Stimulated activated CD8-positive, alpha-beta memory T cell treated with anti-CD3 and anti-CD28 coated beads, Interleukin-4, amount 100 ng/mL, for 24 hours (primary cell): ENCODE data around the gene ERCC5.

Source experiments
- DNase-seq: peaks from one replicate; pipeline ENCODE4 v3.0.0-alpha.2; 2020; ENCODE audit warnings: low read depth

The ERCC5 gene

DNA sequence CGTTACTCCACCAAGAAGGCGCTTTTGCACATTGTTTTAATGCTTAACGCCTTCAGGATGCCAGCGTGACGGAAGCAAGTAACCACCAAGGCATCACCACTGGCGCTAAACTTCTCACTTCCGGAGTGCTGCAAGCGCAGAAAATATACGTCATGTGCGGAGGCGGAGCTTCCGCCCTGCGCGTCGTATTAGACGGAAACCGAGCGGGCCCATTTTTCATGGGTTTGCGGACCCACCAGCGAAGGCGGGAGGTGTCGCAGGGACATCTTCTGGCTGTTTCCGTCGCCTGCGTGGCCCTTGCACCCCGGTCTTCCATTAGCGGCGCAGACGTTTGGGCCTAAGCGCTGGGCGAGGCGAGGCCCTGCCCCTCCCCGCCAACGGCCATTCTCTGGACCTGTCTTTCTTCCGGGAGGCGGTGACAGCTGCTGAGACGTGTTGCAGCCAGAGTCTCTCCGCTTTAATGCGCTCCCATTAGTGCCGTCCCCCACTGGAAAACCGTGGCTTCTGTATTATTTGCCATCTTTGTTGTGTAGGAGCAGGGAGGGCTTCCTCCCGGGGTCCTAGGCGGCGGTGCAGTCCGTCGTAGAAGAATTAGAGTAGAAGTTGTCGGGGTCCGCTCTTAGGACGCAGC is at the start of gene ERCC5:
Gene ERCC5, plus strand, starts transcription at position 403 of the 631 bp plus-strand sequence. CDS start 235 bp downstream, outside the sequence.
- DNase-seq = peak; percentile 90

DNA sequence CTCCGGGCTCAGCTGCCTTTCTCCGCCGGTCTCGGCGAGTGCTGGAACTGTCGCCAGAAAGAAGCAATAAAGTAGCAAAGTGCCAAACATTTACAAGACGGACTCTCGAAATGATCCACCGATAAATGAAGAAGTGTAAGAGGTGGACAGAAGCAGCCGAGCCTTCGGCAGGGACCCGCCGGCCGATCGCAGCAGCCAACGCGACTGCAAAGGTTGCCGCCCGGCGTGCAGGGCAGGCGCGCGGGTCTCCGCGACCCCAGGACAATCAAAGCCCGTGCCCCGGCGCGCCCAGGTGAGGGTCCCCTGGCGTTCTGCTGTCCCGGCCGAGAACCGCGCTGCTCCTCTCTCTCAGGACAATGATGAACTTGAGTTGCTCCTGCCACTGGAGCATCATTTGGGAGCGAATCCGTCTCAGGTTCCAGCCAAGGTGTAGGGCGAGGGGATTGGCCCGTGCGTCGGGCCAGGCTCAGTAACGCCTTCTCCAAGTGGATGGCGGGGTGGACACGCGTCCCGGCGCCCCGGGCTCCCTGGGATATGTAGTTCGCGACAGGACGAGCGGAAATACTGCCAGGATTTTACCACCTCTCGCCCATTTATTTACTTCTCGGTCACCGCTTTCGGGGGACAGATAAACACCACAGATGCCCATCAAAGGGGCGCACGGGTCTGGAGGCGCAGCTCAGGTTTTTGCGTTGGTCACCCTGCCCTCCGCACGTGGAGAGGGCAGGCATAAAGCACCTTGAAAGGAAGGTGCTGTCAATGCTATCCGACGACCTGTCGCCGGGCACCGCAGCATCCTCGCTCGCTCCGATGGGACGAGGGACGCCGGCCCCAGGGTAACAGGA is 47.0 kb upstream of the ERCC5 start, which contains the start of the genes BIVM and POGLUT2:
Gene BIVM, plus strand, starts transcription at position 539 of the 845 bp plus-strand sequence. CDS start 8,149 bp downstream, outside the sequence.
Gene POGLUT2, minus strand, starts transcription at position 396 of the 845 bp plus-strand sequence. Its CDS starts 306 bp downstream, at position 90.
- DNase-seq = peak; percentile 74

DNA sequence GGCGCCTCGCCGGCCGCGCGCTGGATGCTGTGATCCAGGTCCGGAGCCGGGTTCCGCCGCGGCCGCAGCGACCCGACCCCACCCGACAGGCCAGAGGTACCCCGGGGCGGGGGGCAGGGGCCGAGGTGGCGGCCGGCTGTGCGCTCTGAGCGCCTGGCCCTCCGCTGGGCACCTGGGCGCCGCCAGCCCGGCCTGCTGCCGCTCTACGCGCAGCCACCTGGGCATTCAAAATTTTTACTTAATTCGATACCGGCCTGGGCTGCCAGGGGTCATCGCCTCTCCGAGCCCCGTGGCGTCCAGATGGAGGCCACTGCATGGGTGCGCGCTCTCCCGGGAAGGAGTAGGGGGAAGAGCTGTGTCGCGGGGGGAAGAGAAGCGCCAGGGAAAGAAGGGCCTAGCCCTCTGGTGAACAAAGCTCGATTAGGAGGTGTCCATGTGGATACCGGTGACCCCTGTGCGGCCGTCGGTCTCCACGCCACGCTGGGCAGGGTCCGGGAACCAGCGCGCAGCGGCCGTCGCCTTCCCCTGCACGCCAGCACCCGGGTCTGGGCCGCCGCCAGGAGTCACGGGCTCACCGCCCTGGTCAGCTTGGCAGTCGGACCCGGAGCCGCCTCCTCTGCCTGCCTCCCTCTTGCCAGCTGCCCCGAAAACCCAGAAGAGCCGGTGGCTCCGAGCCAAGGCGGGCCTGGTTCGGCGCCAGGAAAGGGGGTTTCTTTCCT is 46.2 kb upstream of the ERCC5 start:
- no peak for DNase-seq

DNA sequence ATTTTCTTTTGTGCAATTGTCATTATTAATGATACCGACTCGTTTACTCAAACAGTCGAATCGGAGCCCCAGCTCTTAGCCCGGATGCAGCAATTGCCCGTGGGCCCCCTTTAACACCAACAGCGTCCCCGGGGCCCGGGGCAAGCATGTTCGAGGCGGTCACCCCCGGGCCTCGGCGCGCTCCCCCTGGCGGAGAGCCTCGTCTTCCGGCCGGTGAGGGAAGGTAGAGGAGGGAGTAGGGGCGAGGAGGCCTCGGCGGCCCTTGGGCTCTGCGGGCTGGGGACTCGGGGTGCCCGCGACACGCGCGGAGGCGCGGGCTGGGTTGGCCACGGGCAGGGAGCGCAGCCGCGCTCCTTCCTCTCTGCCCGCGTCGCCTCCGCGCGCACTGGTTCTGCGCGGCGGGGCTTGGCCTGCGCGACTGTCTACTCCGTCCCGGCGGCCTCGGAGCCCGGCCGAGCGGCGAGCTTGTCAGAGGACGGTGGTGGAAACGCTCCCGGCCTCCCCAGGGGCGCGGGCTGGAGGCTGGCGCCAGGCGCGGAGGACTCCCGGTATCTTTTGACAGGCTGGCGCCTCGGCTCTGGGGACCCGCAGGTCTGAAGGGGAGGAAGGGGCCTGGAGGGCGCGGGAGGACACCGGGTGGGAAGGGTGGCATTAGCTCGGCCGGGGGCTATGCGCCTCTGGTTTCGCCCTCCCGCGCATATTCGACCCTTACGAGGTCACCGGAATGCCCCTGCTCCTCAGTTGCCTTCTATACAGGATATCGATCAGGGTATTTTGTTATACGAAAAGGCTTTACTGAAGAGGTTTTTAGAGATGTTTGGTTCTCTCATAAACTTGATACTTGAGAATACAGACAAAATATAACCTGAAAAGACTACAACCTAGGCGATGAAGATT is 45.4 kb upstream of the ERCC5 start:
- DNase-seq = peak; percentile 82

DNA sequence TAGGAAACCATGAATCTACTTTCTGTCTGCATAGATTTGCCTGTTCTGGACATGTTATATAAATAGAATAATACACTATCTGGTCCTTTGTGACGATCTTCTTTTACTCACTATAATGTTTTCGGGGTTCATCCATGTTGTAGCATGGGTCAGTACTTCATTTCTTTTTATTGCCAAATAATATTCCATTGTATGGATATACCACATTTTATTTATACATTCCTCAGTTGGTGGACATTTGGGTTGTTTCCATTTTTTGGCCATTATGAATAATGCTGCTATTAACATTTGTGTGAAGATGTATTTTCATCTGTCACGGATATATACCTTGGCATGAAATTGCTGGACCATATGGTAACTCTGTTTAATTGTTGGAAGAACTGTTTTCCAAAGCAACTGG is 40.2 kb upstream of the ERCC5 start:
- no peak for DNase-seq

DNA sequence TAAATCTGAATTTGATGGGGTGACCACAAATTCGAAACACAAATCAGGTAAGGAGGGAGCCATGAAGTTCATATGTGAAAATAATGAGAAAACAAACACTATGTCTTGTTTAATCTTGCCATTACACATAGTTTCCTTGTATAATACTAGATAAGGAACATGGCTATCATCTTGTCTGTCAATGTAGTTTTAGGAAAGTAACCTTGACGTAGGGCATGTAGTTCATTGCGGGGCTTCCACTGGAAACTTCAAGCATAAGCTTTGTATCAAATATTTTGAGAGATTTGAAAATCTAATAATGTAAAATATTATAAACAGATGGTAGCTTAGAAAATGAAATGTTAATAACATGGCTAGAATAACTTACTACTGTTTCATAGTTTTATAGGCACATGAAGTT is 38.1 kb upstream of the ERCC5 start:
- no peak for DNase-seq

DNA sequence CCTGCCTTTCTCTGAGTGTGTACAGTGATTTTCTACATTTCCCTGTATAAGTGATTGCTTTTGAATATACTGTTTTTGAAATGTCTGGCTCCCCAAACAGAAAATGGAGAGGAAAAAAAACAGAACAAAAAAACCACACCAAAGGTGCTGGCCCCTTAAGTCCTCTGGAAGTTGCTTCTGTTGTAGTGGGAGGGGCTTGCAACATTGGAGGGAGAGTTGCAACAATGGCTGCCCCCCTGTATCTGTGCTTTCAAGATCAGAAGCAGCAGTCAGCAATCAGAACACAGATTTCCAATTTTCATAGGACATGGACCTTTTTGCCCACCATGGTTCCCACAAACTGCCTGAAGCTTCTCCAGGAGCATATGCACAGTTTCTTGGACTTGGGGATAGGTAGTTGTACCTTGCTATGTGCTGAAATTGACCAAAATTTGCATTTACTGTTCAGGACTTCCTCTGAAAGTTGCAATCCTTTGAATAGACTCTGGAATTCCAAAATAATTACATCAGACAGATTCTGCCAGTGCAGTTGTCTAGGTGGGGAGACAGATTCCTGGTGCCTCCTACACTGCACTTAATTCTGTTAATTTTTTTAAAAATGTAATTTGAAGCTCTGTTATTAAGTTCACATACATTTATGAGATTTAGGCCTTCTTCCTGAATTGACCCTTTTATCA is 33.1 kb upstream of the ERCC5 start:
- DNase-seq = no peak

DNA sequence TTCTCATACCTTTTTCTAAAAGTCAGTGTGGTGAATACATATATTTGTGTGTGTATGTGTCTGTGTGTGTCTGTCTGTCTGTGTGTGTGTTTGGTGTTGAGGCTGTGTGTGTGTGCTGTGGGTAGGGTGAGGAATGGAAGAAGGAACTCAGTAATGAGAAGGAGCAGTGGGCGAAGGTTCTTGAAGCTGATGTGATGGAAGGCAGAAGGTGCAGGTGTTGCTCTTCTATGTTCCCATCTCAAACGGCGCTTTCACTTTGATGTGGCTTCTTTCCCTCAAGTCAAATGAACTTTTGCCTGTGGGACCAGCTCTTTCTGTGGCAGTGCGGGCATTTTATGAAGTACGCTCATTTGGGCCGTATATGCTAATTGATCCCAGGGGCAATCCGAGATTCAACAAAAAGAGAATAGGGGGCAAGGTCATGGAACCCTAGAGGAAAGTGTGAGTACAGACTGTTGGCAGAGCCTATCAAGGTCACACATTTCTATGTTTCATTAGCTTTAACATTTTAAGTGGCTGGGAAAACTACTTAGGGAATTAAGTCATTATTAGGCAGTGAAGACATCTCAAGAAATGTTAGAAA is 31.7 kb upstream of the ERCC5 start:
- DNase-seq = no peak

DNA sequence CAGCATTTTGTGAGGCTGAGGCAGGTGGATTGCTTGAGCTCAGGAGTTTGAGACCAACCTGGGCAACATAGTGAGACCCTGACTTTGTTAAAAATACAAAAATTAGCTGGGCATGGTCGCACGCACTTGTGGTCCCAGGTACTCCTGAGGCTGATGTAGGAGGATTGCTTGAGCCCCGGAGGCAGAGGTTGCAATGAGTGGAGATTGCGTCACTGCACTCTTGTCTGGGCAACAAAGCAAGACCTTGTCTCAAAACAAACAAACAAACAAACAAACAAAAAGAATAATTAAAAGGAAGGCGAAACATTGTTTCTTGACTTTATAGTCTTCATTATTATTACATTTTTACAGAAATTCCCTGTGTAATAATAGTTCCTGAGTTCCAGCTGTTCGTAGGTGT is 31.0 kb upstream of the ERCC5 start:
- no peak for DNase-seq

DNA sequence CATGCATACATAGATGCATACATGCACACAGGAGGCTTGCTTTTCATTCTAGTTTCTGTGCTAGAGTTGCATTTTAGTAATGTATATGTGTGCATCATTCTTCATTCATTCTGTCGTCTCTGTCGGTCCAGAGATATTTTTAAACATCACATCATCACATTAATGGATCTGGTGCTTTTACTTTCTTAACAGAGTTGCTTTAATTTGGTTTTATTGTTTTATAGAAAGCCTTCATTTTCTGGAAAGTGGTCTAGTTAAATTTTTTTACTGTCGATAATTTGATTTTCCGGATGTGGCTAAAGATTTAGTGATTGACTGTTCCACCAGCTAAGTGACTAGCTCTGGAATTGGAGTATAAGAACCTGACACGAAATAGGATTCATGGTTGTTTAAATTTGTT is 30.0 kb upstream of the ERCC5 start:
- DNase-seq = no peak

DNA sequence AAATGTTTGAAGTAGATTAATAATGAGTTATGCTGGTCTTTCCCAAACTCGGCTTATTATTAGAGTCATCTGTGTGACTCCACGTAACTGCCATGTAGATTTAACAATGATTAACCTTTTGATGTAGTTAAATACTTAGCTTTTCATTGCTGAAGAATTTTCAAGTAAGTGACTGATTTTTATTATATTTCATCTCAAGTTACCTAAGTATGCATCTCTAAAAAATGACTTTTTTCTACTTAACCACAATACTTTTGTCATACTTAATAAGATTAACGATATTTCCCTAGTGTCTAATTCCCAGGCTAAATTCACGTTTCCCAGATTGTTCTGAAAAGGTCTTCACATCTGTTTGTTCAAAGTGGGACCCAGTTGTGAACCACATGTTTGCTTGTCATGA is 29.1 kb upstream of the ERCC5 start:
- no peak for DNase-seq

DNA sequence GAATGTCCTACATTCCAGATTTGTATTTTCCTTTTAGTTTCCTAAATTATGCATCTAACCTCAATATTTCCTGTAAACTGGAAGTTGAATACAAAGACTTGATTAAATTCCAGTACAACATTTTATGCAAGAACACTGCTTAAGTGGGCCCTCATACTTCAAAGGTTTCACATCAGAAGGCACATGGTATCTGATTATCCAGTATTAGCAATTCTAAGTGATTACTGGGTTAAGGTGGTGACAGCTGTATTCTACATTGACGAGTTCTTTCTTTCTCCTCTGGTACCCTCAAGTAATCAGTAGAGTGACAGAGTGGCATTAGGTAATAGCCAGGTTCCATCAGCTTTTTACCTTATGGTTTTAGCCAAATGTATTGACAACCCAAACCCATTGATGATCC is 28.6 kb upstream of the ERCC5 start:
- DNase-seq = no peak

DNA sequence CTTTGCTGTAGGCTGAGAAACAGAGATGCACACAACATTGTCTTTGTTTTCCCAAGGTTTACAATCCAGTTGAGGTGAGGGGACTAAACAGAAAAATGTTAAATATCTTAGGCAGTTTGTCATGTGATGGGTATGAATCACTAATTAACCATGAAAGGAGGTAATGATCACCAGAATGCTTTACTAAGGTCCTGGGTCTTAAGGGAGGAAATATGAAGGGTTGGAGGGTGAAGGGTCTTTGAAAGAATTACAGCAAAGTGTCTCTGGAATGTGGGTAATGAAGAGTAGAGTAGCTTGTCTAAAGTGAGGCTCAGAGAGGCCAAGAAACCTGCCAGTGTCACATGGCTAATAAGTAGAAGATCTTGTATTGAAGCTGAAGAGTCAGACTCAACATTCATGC is 27.9 kb upstream of the ERCC5 start:
- no peak for DNase-seq

DNA sequence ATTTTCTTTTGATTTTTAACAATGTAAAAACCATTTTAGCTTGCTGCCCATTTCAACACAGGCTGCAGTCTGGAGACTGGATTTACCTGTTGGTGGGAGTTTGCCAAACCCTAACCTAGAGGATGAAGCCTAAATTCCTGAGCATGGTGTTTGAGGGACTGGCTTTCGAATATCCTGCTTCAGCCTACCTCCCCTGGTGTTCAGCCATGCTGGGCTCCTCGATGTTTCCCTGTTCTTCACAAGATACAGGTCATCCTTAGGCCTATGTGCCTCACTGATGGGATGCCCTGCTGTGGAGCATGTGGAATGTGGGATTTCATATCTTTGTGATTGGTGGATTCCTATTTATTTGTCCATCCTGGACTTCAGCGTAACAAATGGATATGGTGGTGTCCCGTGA is 20.4 kb upstream of the ERCC5 start:
- no peak for DNase-seq

DNA sequence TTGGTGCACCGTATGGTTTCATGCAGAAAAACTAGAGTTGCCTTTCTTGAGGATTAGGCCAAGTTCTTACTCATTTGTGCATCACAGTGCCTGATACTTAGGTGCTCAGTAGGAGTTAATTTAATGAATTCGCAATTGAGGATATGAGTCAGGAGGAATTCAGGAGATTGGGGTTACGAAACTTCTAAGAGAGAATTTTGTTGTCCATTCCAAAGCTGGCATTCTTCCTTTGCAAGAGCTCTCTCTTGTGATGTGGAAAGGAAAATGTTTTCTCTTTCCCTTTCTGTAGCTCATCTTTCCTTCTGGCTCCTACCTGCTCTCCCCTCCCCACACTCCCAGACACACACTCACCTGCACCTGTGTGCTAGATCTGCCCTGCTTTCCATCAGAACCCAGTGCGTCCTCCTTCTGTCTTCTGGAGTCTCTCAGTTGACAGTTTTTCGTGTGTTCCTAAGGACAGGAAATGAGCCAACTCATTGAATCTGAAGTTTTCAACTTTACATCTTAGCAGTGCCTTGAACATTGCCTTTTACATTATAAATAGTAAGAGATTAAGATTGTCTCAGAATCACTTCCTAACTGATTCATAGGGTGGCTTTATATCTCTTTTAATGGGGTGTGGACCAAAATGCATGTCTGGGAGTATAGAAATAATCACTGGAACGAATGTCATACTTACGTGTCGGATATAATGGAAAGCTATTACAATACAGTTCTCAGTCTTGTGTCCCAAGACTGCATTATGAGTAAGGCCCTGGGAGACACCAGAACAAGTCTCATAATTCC is 19.7 kb upstream of the ERCC5 start:
- DNase-seq = no peak

DNA sequence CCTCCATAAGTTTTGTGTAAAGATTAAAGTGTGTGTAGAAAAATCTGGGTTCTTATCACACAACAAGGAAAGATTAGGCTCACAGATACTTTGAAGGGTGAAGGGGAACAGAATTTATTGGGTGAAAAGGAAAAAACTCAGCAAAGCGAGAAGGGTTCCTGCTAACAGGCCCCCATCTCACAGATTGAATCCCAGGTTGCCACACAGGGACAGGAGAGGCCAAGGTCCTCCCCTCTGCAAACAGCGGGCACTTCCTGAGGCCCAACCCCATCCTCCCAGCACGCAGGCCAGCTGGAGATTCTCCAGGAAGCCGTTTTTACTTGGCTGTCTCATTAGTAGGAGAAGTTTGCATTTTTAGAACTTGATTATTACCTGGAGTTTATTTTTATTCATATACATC is 15.2 kb upstream of the ERCC5 start:
- no peak for DNase-seq

DNA sequence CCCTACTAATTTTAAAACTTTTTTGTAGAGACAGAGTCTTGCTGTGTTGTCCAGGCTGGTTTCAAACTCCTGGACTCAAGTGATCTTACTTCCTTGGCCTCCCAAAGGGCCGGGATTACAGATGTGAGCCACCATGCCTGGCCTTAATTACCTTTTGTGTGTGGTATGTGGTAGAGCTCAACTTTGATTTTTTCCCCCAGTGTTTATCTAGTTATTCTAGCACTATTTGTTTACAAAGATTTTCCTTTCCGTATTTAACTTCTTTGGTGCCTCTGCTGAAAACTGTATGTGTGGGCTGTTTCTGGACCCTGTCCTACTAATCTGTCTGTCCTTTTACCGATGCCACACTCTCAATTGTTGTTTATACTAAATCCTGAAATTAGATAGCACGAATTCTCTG is 9.4 kb upstream of the ERCC5 start:
- no peak for DNase-seq

DNA sequence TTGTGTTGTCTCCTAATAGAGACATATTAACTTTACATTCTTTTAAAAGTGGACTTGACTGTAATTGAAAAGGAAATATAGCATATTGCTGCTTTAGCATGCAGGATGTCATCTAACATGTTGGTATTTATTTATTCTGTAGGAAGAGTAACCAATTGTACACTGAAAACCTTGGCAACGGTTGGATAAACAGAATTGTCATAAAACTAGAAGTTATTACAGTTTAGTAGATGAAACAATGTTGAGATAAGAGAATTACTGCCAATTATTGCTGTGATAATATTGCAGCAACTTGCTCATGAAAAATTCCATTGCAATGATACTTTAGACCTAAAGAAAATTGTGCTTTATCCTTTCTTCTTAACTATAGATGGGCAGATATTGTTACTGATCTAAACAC is 7.6 kb upstream of the ERCC5 start:
- no peak for DNase-seq

DNA sequence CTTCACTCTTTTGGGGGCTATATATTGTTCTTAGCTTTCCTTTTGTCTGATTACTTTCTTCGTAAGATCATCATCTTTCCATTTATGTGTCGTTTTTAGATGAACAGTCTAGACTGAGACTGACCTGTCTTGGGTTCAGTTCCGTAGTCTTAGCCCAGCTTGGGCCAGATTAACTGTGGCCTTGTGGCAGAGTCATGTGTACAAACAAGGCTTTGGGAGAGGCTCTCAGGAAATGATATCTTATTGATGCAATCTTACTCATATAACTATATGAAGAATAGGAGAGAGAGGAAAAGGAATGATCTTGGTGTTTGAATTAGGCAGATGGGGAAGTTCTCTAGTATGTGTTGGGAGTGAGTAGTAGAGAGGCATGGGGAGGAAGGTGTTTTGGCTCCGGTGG is 6.8 kb upstream of the ERCC5 start:
- no peak for DNase-seq

DNA sequence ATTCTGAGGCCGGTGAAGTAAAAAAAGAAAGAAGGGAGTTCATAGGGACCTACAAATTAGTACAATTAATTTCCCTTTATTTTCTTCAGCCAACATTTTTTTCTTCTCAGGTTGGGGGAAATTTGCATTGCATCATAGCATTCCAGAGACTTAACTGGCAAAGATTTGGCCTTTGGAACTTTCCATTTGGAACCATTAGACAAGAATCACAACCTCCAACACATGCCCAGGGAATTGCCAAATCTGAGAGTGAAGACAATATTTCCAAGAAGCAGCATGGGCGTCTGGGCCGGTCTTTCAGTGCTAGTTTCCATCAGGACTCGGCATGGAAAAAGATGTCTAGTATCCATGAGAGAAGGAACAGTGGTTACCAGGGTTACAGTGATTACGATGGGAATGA is 6.4 kb upstream of the ERCC5 start:
- no peak for DNase-seq
